ENCODE measurements around the gene IQSEC2.
A peak's percentile ranks its signal among the peaks of the same experiment; 100 is the strongest.

Gene IQSEC2

DNA sequence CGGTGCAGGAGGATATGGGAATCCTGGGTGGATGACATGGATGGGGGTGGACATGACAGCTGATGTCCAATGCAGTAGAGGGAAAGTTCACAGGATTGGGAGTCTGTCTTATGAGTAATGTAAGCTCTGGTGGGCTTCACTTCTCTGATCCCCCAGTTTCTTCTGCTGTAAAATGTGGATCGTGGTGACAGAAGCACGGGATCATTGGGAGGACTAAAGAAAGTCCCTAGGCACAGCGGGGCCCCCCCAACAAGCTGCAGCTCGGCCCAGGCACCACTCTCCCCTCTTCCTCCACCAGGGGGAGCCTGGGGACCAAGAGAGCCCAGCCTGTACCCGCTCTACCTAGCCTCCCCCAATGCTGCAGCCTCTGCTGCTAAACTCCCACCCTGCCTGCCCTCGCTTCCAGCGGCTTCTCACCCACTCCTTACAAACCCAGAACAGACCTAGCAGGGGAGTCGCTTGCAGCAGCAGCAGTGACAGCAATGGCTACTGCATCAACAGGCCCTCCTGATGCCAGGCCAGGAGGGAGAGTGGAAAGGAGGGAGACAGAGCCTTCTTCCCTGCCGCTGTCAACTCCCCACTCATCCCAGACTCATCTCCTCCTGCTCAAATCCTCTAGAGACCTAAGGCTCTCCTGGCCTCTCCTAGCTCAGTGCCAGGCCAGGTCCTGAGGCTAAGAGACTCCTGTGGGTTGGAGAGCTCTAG lies 36.1 kb upstream of the IQSEC2 start:
- peaks cover 42% of the 10 kb centered on the region for H3K27me3 ChIP-seq
- H3K9me3 ChIP-seq: no peaks in the 10 kb centered on the region
- H3K27ac ChIP-seq: no peak overlapping the region
- H3K4me1 ChIP-seq (ENCODE audit: control insufficient read depth in 1 of 2, insufficient read depth in 1 of 2, low read depth in 1 of 2, low read length in 1 of 2): peaks cover 23 to 27% of the 10 kb centered on the region in 2 experiments
- H3K4me3 ChIP-seq (ENCODE audit: low read depth in 1 of 2, low read length in 1 of 2): no peak overlapping the region
- H3K36me3 ChIP-seq: no peaks in the 10 kb centered on the region
- TF ChIP-seq, protein P1, sequence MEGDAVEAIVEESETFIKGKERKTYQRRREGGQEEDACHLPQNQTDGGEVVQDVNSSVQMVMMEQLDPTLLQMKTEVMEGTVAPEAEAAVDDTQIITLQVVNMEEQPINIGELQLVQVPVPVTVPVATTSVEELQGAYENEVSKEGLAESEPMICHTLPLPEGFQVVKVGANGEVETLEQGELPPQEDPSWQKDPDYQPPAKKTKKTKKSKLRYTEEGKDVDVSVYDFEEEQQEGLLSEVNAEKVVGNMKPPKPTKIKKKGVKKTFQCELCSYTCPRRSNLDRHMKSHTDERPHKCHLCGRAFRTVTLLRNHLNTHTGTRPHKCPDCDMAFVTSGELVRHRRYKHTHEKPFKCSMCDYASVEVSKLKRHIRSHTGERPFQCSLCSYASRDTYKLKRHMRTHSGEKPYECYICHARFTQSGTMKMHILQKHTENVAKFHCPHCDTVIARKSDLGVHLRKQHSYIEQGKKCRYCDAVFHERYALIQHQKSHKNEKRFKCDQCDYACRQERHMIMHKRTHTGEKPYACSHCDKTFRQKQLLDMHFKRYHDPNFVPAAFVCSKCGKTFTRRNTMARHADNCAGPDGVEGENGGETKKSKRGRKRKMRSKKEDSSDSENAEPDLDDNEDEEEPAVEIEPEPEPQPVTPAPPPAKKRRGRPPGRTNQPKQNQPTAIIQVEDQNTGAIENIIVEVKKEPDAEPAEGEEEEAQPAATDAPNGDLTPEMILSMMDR (IDR thresholded peaks at IDR 0.05): peak; percentile 60

DNA sequence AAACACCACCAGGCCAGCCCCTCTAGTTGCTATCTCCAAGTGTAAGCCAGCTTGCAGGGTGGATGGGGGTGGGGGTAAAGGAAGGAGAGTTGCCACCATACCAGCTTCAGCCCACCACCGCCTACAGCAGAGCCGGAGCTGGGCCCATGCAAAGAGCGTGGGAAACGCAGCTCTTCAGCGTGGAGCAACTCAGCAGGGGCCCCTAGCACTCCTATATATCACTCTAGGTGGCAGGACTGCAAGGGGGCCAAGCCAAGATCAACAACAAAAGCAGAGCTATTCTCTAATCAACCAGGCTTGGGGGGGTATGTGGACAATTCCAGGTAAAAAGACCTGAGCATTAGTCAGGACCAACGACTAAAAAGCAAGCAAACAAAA lies 35.5 kb upstream of the IQSEC2 start:
- Histone ChIP-seq H3K36me3 (no peaks in the 10 kb centered on the region), H3K27me3 (peaks cover 35% of the 10 kb centered on the region), H3K9me3 (no peaks in the 10 kb centered on the region), H3K27ac (no peak overlapping the region), H3K4me3 (ENCODE audit: low read depth in 1 of 2, low read length in 1 of 2) (no peak overlapping the region), H3K4me1 (ENCODE audit: control insufficient read depth in 1 of 2, insufficient read depth in 1 of 2, low read depth in 1 of 2, low read length in 1 of 2) (peaks cover 23 to 27% of the 10 kb centered on the region in 2 experiments)
- TF ChIP-seq, protein P1 (IDR thresholded peaks at IDR 0.05): no peak

DNA sequence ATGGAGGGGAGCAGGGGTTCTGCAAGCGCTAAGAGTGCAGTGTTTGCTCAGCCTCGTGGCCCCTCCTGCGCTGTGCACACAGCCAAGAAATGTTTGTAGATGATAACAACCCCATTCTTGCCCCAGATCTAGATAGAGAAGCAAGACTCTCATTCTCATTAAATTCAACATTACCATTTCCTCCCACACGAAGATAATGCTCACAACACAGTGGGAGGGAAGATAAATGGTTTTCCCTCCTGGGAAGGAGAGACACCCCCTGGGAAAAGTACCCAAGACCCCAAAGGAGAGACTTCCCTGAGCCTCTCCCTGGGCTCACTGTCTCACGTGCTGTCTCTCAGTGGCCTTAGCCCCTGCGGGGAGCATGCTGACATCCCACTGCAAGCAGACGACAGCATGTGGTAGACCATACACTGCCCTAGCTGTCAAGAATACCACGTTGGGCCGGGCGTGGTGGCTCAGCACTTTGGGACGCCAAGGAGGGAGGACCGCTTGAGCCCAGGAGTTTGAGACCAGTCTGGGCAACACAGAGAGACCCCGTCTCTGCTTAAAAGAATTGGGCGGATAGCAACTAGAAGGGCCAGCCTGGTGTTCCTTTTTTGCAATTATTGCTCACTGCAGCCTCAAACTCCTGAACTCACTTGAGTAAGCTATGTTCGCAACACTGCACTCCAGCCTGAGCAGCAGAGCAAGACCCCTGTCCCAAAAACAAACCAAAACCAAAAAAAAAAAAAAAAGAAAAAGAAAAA lies 34.9 kb upstream of the IQSEC2 start:
- Histone ChIP-seq H3K27me3 (peaks cover 30% of the 10 kb centered on the region), H3K4me3 (ENCODE audit: low read depth in 1 of 2, low read length in 1 of 2) (no peak overlapping the region), H3K9me3 (no peaks in the 10 kb centered on the region), H3K36me3 (no peaks in the 10 kb centered on the region), H3K4me1 (ENCODE audit: control insufficient read depth in 1 of 2, insufficient read depth in 1 of 2, low read depth in 1 of 2, low read length in 1 of 2) (peaks cover 23 to 27% of the 10 kb centered on the region in 2 experiments), H3K27ac (no peak overlapping the region)
- TF ChIP-seq, protein P1 (IDR thresholded peaks at IDR 0.05): no peak

DNA sequence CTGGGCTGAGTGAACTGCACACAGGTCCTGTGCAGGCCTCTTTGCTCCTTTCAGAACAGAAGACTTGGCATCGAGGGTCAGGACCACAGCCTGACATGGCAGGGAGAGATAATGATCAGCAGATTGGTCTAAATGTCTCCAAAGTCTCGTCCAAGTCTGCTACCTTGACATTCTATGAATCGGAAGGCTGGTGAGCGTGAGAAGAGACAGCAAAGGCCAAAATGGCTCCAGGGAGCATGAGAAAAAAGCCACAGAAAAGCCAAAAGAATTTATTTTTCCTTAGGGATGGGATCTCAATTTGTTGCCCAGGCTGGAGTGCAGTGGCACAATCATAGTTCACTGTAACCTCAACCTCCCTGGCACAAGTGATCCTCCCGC lies 32.3 kb upstream of the IQSEC2 start:
- Histone ChIP-seq H3K27me3 (peaks cover 4% of the 10 kb centered on the region), H3K36me3 (no peaks in the 10 kb centered on the region), H3K27ac (peak overlapping the region; percentile 89), H3K4me1 (ENCODE audit: control insufficient read depth in 1 of 2, insufficient read depth in 1 of 2, low read depth in 1 of 2, low read length in 1 of 2) (peaks cover 14 to 16% of the 10 kb centered on the region in 2 experiments), H3K4me3 (ENCODE audit: low read depth in 1 of 2, low read length in 1 of 2) (peak overlapping the region in 1 of 2 experiments; percentile 8), H3K9me3 (no peaks in the 10 kb centered on the region)
- TF ChIP-seq, protein P1 (IDR thresholded peaks at IDR 0.05): no peak

DNA sequence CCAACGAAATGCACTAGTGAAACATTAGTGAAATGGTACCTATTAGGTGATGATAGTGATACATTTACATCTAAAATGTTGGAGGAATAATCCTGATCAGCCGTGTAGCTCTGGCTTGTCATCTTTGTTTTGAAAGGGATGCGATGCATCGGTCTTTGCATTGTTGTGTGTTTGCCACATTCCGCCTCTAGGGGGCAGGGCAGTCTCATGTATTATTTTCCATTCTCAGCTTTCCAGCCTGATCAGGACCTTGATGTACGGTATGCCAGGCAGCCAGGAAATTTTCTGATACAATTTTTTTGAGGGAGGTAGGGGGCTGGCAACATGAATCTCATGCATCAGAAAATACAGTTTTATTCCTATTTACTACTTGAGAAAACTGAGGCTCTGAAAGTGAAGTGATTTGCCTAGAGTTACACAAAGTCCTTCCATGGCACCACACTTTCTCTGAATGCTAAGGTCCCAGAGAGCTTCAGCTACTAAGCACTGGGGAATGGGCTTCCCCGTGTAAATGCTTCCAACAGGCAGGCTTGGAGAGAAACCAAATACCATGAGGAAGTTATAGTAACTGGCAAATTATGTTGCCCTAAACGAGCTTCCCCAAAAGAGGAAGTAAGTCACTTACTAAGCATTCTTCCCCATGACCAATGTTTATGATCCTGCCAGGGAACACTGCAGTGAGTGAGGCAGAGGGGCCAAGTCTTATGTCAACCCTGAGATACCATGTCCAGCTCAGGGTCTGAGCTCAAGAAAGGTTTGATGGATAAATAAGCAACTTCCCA lies 31.8 kb upstream of the IQSEC2 start:
- TF ChIP-seq, protein P1 (IDR thresholded peaks at IDR 0.05): peak; percentile 75
- no peaks in the 10 kb centered on the region for H3K9me3 ChIP-seq
- H3K4me1 ChIP-seq (ENCODE audit: control insufficient read depth in 1 of 2, insufficient read depth in 1 of 2, low read depth in 1 of 2, low read length in 1 of 2): peaks cover 14 to 16% of the 10 kb centered on the region in 2 experiments
- H3K36me3 ChIP-seq: no peaks in the 10 kb centered on the region
- no peaks in the 10 kb centered on the region for H3K27me3 ChIP-seq
- peak overlapping the region; percentile 89 for H3K27ac ChIP-seq
- peak overlapping the region in 1 of 2 experiments; percentile 8 for H3K4me3 ChIP-seq (ENCODE audit: low read depth in 1 of 2, low read length in 1 of 2)

Data from neutrophil (primary cell).